ENCODE data around the gene MAPK7.

The MAPK7 gene

GRCh38 chr17:19378416-19379360, at the start of gene MAPK7:
TSS of gene MAPK7 (plus strand) at chr17:19378498. CDS start at chr17:19378901, 403 bp downstream.
- FAIRE-seq, result no peak

- no peak for FAIRE-seq
These were observed 49.2 kb upstream of the MAPK7 start for GRCh38 chr17:19329136-19329535.

GRCh38 chr17:19329839-19330238, 48.5 kb upstream of the MAPK7 start:
- no peak for FAIRE-seq

- no peak for FAIRE-seq
These were observed 48.0 kb upstream of the MAPK7 start for GRCh38 chr17:19330271-19330670.

GRCh38 chr17:19331134-19331533, 47.2 kb upstream of the MAPK7 start:
- no peak for FAIRE-seq

- no peak for FAIRE-seq
These were observed 46.6 kb upstream of the MAPK7 start for GRCh38 chr17:19331543-19332245.

- no peak for FAIRE-seq
These were observed 45.7 kb upstream of the MAPK7 start for GRCh38 chr17:19332371-19333131.

GRCh38 chr17:19333132-19333440, 45.2 kb upstream of the MAPK7 start:
- no peak for FAIRE-seq

- no peak for FAIRE-seq
These were observed 44.5 kb upstream of the MAPK7 start for GRCh38 chr17:19333736-19334290.

- FAIRE-seq, result no peak
These were observed 44.0 kb upstream of the MAPK7 start for GRCh38 chr17:19334331-19334730.

GRCh38 chr17:19335951-19336631, 42.2 kb upstream of the MAPK7 start:
- no peak for FAIRE-seq

GRCh38 chr17:19336938-19337711, 41.2 kb upstream of the MAPK7 start:
- no peak for FAIRE-seq

GRCh38 chr17:19337712-19338023, 40.6 kb upstream of the MAPK7 start:
- FAIRE-seq, result no peak

GRCh38 chr17:19338031-19338990, 40.0 kb upstream of the MAPK7 start:
- no peak for FAIRE-seq

- no peak for FAIRE-seq
These were observed 38.9 kb upstream of the MAPK7 start for GRCh38 chr17:19339341-19339815.

GRCh38 chr17:19341211-19341631, 37.1 kb upstream of the MAPK7 start:
- no peak for FAIRE-seq

- no peak for FAIRE-seq
These were observed 36.4 kb upstream of the MAPK7 start for GRCh38 chr17:19341641-19342610.

GRCh38 chr17:19342611-19343255, 35.6 kb upstream of the MAPK7 start:
- no peak for FAIRE-seq

- FAIRE-seq, result no peak
These were observed 35.1 kb upstream of the MAPK7 start for GRCh38 chr17:19343256-19343630.
